Neural progenitor cell (in vitro differentiated cells): ENCODE results near the gene PLXDC2.

Experiments used
- EZH2 ChIP-seq: fragments of 200-600 bp; sonication (generic); IDR thresholded peaks from 2 replicates; pipeline ENCODE4 v1.6.1; 2017; ENCODE audit warnings: antibody characterized with exemption, mild to moderate bottlenecking, moderate library complexity
- EZH2phosphoT487 ChIP-seq: fragments of 200-600 bp; sonication (generic); IDR thresholded peaks from 2 replicates; pipeline ENCODE4 v1.6.1; 2017; ENCODE audit warnings: antibody characterized with exemption

GRCh38 chr10:20142311-20142710 is 326.1 kb downstream of the PLXDC2 start:
- TF ChIP-seq EZH2 (no peak), EZH2phosphoT487 (no peak)
